Measurements from ENCODE around the gene SLC28A2. TPM values are rescaled to one million over a fixed set of nuclear protein-coding genes. Genes with fewer than 3 reads are reported as not detected.

SLC28A2 gene
- total RNA-seq, 1 donor from 2014 or later, result not detected

DNA sequence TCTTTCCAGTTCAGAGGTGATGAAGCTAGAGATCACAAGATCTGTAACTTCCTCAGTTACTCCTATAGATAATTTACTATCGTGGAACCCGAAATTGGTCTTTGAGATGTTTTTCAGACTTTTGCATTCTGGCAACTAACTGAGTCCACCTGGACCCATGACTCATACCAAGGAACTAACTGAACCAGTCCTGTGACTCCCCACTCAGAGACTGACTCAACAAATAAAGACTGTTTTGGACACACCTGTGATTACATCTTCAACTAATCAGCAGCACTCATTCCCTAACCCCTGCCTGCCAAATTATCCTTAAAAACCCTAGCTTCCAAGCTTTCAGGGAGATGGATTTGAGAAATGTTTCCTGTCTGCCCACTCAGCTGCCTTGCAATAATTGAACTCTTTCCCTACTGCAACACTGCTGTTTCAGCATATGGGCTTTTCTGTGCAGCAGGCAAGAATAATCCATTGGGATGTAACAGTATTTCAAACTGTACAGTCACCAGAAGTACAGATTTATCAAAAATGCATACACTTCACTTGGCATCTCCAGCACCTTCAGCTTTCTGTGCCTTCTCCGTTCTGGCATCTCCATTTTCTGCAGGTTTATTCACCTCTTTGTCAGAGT, 68.7 kb downstream of the SLC28A2 start:
- intact Hi-C loops (cut with micrococcal nuclease), result no loop called here

DNA sequence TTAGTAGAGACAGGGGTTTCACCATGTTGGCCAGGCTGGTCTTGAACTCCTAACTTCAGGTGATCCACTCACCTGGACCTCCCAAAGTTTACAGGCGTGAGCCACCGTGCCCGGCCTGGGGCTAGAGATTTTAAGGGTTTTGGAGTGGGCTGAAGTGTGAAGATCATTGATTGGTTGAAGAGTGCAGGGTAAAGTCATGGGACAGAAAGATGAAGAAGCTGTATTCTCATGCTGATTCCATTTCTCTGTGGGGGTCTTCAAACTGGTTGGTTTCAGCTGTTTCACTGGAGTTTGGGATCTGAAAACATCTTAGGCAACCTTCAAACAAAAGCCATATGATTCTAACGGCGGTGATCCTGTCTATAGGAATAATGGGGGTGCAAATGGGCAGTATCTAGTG, 74.2 kb downstream of the SLC28A2 start:
- intact Hi-C loops (cut with micrococcal nuclease), result no loop called here

DNA sequence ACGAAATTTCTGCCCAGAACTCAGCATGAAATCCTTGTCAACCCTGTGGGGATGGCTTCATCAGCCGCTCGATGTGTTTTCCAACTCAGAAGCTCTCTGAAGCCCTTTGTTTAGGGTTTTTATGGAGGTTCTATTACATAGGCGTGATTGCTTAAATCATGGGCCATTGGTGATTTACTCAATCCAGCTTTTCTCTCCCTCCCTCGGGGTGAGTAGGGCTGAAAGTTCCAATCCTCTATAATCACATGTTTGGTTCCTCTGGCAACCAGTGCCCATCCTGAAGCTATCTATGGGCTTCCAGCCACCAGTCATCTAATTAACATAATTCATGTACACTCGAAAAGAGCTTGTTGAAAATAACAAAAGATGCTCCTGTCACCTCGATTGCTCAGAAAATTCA, 74.7 kb downstream of the SLC28A2 start:
- intact Hi-C loops (cut with micrococcal nuclease), result no loop called here

Other genes with a start within 250 kb of the SLC28A2 start
- gene SORD, start 229.0 kb upstream of the SLC28A2 start, total RNA-seq, result 8.3 and 9.5 TPM in 2 replicates
- gene DUOX2, start 138.1 kb upstream of the SLC28A2 start, total RNA-seq, result not detected in 2 replicates
- not detected in 2 replicates for gene DUOXA2, start 137.9 kb upstream of the SLC28A2 start, total RNA-seq
- not detected in 2 replicates for gene DUOXA1, start 122.4 kb upstream of the SLC28A2 start, total RNA-seq
- gene DUOX1, start 122.2 kb upstream of the SLC28A2 start, total RNA-seq, result 0.09 TPM in 1 of 2 replicates, not detected in the other
- gene SHF, start 64.3 kb upstream of the SLC28A2 start, total RNA-seq, result 1.5 and 1.6 TPM in 2 replicates
- gene GATM, start 126.3 kb downstream of the SLC28A2 start, total RNA-seq, result 1.3 and 1.4 TPM in 2 replicates

Measured in T-helper 2 cell treated with Interferon-gamma antibody and Interleukin-4, amounts not matched to agents 100 ng/mL and 5 ng/mL, for 36 hours (primary cell).